Smooth muscle cell of the coronary artery (primary cell): ENCODE measurements around the gene C2orf76. TPM values are rescaled to one million over a fixed set of nuclear protein-coding genes. Genes with fewer than 3 reads are reported as not detected.

Experiments
- total RNA-seq: library from RNA; depleted of rRNA; stranded (reverse); fragments of >200 nt; gene quantifications from 2 replicates; pipeline ENCODE4 v1.2.3, GENCODE V29; 2014; ENCODE audit warnings: low replicate concordance

C2orf76 gene
- total RNA-seq: 7.6 and 9.7 TPM in 2 replicates

GRCh38 chr2:119366649-119367471, at the start of gene C2orf76, which contains the start of gene DBI:
TSS of gene C2orf76 (minus strand) at chr2:119366834. CDS start at chr2:119339959, 26,875 bp downstream.
TSS of gene DBI (plus strand) at chr2:119366977. CDS start at chr2:119367052, 75 bp downstream.

Other genes with a start within 250 kb of the C2orf76 start
- not detected in 2 replicates for gene C1QL2, start 208.1 kb downstream of the C2orf76 start, total RNA-seq
- 10.7 and 13.8 TPM in 2 replicates for gene STEAP3, start 143.0 kb downstream of the C2orf76 start, total RNA-seq
- gene DBI, start 143 bp upstream of the C2orf76 start, total RNA-seq: 90.4 and 140 TPM in 2 replicates
- 0.53 TPM in 1 of 2 replicates, not detected in the other for gene TMEM37, start 65.0 kb upstream of the C2orf76 start, total RNA-seq
- not detected in 2 replicates for gene SCTR, start 157.6 kb upstream of the C2orf76 start, total RNA-seq
- 0.08 TPM in 1 of 2 replicates, not detected in the other for gene CFAP221, start 177.6 kb upstream of the C2orf76 start, total RNA-seq